GM19467 (cell line): Measurements from ENCODE around the gene LDLRAD3.
"Not testable (repeated sequence)": the region's sequence is repeated elsewhere in the genome, so short reads cannot be mapped to it uniquely, and the experiment has no call there.

ENCODE experiments used
- ATAC-seq: cut with Tn5 transposase; IDR thresholded peaks from one replicate; pipeline ENCODE4 v1.9.1; 2021; ENCODE audit warnings: mild to moderate bottlenecking, moderate library complexity; ENCODE audit not compliant: unreplicated experiment

The LDLRAD3 gene

GRCh38 chr11:36039471-36039870, 95.6 kb downstream of the LDLRAD3 start:
- no peak for ATAC-seq

DNA sequence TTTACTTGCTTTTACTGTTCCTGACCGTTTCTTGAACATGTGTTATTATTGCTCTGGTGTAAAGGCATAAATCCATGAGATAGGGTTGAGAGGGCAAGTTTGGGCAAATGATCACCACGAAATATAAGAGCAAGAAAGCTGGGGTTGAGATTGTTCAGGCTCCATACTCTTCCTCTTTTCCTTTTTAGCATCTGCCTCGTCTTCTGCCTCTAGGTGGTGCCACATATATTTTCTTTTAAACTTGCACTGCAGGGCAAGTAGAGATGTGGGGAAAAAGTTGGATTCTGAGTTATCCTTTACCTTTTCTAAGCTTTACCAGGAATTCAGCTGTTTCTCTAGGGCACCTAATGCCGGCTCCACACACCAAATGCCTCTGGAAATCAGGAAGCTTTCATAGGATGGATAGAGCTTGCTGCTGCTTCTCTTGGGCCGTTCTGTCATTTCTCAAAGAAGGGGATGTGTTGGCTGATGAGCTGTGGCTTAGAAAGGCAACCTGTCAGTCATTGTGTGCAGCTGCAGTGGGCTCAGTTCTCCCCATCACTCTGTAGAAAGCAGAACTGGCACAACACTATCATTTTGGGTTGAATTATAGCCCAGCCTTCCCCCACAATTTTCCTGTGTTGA, 98.2 kb downstream of the LDLRAD3 start:
- ATAC-seq, result no peak

- no peak for ATAC-seq
Measured at GRCh38 chr11:36044636-36045035, 100.8 kb downstream of the LDLRAD3 start.

DNA sequence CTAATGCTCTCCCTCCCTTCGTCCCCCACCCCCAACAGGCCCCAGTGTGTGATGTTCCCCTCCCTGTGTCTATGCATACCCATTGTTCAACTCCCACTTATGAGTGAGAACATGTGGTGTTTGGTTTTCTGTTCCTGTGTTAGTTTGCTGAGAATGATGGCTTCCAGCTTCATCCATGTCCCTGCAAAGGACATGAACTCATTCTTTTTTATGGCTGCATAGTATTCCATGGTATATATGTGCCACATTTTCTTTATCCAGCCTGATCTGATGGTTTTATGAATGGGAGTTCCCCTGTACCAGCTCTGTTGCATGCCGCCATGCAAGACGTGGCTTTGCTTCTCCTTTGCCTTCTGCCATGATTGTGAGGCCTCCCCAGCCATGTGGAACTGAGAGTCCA, 102.1 kb downstream of the LDLRAD3 start:
- ATAC-seq, result not testable (repeated sequence)

DNA sequence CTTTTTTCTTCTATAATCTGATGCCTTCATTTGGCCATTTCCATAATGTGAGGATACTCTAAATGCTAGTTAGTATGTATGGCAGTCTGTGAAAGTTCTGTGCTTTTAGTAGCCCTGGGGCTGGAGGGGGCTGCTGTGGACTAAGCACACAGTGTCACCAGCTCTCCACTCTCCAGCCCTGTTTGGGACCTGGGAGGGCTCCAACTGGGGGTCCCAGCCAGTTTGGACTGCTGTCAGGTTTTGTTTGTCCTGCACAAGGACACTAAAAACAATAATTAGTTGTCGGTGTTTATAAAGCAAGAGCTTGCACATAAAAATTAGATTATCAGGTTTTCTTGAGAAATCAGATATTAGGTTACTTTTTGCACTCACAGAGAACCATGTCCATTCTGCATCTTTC, 103.1 kb downstream of the LDLRAD3 start:
- no peak for ATAC-seq

DNA sequence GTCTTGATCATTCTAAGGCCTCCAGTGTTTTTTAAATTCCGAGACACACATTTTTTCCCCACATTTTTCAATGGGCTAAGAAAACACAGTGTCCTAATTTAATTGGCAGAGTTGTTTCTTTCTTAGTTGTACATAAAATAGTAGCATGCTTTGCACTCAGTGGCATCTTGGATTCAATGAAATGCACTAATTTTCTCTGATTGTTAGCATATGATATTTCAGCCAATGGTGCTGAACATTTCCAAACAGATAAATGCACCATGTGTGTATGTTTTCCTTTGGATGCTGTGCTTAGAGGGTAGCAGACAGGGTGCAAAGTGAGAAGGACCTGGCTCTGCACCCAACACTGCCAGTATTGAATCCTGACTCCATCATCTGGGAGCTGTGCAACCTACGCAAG, 103.5 kb downstream of the LDLRAD3 start:
- ATAC-seq, result no peak

DNA sequence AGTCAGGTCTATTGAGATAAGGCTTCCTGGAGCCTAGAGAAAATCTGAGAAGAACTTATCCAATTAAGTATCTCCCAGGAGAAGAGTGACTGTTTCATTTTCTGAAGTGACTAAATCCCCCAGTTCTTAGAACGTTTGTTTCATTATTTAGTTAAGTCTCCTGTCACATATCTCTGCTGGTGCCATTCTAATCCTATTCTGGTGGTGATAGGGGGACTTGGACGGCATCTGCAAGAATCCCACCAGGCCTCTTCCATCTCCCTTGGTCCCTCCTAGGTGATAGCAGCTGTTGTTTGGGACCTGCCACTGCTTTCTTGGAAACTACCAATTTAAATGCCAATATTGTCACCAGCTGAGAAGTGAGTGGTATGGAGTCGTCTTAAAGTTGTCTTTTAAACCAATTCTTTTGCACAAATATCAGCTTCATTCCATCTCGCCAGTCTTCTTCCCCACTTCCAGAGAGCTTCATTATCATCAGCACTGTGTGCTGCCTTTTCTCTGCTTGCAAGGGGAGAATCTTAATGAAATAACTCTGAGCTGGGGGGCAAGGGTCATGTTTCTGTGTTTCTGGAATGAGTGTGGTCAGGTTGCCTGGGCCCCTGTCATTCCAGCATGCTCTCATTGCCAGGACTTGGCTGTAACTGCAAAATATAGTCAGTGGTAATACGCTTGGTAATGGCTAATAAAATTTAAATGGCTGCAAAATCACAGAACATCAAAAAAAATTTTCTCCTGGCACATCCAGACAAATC, 104.8 kb downstream of the LDLRAD3 start:
- ATAC-seq, result no peak

DNA sequence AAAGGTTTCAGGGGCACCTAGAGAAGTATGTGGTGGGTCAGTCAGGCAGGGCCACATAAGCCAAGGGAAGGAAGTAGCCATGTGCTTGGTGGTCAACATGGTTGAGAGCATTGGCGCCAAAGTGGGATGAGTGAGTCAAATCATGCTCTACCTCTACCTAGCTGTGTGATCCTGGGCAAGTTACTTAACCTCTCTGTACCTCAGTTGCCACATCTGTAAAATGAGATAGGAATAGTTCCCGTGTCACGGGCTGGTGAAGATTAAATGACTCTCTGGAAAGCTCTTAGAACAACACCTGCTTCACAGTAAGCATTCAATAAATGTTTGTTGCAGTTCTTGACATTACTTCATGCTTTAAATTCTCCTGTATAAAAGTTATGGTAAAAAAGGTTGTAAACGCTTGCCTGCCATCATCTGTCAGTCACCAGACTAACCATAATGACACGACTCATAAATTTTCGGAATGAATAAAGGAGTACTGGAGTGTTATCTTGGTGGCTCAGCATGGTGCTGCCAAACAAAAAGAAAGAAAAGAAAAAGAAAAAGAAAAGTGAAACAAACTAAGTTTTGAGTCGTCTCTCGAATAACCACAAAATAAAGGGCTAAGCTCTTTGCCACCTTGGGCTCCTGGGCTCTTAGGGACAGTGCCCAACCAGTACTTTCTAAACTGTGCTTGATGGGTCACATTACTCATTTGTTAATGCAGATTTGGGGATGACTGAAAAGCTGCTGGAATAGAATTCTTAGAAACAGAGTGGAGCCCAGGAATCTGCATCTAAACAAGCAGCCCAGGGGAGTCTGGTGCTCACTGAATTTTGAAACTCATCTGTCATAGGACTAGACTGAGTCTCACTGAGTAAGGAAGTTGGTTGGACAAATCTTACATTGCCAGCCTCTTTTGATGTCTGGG, 107.6 kb downstream of the LDLRAD3 start:
- no peak for ATAC-seq

DNA sequence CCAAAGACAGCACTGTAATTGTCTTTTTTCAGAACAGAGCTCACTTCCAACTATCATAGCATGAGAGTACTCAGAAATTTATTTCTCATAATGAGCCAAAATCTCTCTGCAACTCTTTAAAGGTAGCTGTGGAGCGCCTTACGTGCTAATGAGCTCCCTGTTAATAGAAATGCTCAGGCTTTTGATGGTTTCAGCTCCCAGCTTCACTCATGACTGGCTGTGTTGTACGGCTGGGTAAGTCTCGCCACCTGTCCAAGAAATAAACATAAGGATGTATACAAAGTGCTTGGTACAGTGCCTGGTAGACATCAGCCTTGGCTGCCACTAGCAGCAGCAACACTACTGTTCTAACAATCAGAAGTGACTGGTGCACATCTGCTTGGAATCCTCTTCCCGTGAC, 109.4 kb downstream of the LDLRAD3 start:
- ATAC-seq, result no peak

GRCh38 chr11:36053862-36054261, 110.0 kb downstream of the LDLRAD3 start:
- no peak for ATAC-seq

GRCh38 chr11:36054628-36055027, 110.8 kb downstream of the LDLRAD3 start:
- no peak for ATAC-seq

DNA sequence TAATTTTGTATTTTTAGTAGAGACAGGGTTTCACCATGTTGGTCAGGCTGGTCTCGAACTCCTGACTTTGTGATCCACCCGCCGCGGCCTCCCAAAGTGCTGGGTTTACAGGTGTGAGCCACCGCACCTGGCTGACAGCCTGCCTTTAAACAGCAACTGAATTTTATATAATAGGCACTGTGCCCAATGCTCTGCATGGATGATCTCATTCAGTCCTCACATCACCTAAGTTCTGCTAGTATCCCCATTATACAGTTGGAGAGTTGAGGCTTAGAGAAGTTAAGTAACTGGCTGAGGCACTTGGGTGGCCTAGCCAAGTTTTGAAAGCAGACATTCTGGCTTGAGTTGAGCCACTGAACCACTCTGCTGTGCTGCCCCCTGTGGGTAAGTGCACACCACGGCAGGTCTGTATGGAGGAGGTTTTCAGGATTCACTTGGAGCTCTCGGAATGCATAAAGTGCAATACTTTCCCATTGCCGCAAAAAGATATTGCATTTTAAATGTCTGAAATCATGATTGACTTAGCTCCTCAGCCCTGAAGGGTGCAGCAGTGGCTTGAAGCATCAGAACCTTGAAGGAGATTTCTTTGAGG, 112.4 kb downstream of the LDLRAD3 start:
- no peak for ATAC-seq

DNA sequence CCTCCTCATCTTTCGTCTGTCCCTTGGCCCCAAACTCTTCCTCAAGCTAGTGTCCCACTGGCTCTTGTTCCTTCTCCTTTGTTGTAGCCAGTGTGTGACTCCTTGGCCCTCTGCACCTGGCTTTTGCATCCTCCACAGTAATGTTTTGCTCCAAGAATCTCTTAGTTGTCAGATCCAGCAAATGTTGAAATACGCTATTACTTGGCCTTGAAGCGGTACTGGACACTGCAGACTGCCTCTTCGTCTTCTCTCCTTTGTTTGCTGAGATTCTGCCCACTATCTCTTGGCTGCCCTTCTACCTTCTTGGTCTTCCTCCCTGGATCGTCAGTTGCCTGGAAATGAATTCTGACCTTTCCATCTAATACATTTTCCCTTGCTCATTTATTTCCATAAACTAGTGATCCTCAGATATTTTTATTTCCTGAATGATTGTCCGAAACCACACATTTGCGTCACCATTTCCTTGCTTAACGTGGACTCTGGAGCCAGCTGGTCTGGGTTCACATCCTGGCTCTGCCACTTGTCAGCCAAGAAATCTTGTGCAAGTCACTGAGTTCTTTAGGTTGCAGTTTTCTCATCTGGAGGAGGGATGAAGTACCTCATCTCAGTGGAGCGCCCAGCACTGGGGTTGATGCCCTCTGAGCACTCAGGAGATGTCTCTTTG, 113.6 kb downstream of the LDLRAD3 start:
- no peak for ATAC-seq

DNA sequence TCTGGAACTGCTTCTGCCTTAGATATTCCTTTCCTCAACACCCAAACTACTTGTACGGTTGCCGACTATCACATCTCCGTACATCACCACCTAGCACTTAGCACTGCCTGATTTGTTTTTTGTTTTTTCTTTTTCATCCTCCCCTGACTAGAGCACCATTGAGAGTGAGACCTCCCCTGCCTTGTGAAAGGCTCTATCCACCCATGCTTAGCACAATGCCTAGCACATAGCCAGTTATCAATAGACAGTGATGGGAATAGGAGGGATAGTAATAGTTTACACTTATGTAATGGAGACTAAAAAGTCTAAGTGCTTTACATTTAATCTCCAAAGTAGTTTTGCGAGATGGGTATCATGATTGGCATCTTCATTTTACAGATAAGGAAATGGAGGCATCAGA, 115.8 kb downstream of the LDLRAD3 start:
- no peak for ATAC-seq

DNA sequence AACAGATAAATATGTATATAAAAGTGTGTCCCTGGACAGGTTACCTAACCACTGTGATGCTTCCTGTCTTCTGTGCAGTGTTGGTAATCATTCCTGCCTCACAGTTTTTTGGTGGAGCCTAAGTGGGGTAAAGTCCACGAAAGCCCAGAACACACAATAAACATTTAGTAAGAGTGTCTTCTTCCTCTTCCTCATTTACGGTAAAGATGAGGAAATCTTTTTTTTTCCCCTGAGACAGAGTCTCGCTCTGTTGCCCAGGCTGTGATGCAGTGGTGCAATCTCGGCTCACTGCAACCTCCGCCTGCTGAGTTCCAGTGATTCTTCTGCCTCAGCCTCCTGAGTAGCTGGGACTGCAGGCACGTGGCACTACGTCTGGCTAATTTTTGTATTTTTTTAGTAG, 117.1 kb downstream of the LDLRAD3 start:
- ATAC-seq, result no peak

- no peak for ATAC-seq
Measured at GRCh38 chr11:36061471-36061870, 117.6 kb downstream of the LDLRAD3 start.

DNA sequence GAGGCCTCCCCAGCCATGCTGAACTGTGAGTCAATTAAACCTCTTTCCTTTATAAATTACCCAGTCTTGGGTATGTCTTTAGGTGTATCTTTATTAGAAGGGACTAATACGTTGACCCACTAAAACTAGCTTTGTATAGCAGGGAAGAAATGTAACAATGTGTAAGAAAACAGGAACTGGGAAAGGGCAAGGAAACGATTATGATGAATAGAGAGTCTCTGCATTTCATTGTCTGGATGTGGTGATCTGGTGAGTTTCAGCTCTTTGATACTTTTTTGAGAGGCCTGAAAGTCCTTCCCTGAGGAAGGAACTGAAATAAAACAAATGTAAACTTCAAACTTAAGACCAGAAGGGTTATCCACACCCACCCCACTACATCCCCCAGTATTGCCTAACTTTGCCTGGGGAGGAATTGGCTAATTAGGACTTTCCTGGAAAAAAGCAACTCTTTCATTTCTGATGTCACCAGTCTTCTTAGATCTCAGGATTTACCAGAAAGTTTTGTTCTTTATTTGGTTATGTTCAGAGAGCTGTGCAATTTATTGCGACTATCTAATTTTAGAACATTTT, 119.0 kb downstream of the LDLRAD3 start:
- ATAC-seq, result no peak

DNA sequence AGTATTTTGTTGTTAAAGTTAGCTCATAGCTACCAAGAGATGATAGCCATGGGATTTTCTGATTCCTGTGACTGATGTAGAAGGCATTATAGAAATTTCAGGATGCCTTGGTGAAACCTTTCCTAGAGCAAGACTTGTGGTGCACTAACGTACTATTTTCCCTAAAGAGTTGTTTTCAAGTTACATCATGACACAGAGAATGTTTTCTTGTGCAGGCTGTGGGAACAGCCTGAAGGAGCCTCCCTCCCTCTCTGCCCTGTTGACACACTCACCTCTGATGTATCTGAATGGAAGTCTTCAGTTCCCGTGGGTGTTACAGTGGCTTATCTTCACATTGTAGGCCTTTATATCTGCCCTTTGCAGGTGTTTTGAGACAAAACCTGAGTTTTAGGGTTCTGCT, 121.6 kb downstream of the LDLRAD3 start:
- ATAC-seq, result no peak

DNA sequence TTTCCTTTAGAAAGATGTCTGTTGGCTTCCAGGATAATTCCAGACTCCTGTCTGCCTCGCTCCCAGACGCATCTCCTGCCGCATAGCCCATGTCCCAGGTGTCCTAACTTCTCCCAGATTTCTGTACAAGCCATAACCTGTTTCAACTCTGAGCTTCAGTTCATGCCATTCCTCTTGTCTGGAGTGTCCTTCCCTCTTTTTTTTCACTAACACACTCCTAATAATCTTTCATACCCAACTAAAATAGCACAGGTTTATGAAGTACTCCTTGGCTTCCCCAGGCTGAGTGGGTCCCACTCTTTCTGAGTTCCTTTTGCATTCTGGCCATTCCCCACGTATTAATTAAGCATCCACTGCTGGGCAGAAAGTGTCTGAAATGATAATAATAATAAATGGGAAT, 123.0 kb downstream of the LDLRAD3 start:
- no peak for ATAC-seq

DNA sequence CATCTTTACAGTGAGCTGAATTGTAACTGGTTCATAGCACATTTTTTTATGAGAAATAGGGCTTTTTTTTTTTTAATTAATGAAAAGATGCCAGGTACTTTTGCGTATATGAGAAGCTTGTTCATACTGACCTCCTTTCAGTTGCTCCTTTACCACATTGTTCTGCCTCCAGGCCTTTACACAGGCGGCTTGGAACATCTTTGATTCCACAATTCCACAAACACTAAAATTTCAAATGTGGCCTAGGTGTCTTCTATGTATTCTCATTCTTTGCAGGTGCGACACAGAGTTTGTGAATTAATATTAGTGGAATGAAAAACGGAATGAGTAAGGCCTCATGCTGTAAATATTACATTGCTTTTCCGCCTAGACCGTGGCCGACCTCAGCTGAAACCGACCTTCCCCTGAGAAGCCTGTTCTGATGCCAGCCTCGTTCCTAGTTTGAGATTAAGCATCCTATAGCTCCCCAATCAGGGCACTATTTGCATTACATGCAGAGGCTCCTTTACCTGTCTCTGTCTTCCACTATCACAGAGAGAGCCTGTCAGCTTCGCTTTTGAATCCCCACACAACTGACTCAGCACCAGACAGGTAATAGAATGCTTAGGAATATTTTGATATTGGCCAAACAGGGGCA, 125.8 kb downstream of the LDLRAD3 start:
- no peak for ATAC-seq
